ENCODE measurements around the gene TFDP2. TPM values are rescaled to one million over a fixed set of nuclear protein-coding genes. Genes with fewer than 3 reads are reported as not detected.

TFDP2 gene
- total and polyA plus RNA-seq, 9 donors: 21.3 to 43.7 (median 34.7) TPM

DNA sequence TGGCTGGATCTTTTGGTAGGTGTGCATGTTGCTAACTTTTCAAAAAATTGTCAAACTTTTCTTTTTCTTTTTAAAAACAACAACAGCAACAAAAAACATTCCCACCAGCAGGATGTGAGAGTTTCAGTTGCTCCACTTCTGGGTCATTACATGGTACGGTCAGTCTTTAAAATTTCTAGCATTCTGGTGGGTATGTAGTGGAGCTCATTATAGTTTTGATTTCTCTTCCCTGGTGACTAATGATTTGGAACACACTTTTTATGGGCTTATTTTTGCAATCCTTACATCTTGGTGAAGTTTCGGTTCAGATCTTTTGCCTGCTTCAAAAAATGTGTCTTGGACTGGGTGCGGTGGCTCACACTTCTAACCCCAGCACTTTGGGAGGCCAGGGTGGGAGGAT lies 253.6 kb downstream of the TFDP2 start:
- WGBS (ENCODE audit: insufficient coverage): 100% methylated on average over 1 of the region's 3 CpGs
- Histone ChIP-seq H3K4me1 (ENCODE audit: control insufficient read depth, insufficient read depth, low read length) (no peaks in the 10 kb centered on the region), H3K4me3 (ENCODE audit: low read length) (no peak overlapping the region), H3K9me3 (replicated peaks; ENCODE audit: control insufficient read depth, low read depth, low read length) (peaks cover 5% of the 10 kb centered on the region), H3K36me3 (ENCODE audit: control insufficient read depth, insufficient read depth, low read length) (peaks cover 2% of the 10 kb centered on the region), H3K27me3 (ENCODE audit: control insufficient read depth, insufficient read depth, low read length) (no peaks in the 10 kb centered on the region), H3K27ac (ENCODE audit: low read length) (no peak overlapping the region)
- DNase-seq: no peak

DNA sequence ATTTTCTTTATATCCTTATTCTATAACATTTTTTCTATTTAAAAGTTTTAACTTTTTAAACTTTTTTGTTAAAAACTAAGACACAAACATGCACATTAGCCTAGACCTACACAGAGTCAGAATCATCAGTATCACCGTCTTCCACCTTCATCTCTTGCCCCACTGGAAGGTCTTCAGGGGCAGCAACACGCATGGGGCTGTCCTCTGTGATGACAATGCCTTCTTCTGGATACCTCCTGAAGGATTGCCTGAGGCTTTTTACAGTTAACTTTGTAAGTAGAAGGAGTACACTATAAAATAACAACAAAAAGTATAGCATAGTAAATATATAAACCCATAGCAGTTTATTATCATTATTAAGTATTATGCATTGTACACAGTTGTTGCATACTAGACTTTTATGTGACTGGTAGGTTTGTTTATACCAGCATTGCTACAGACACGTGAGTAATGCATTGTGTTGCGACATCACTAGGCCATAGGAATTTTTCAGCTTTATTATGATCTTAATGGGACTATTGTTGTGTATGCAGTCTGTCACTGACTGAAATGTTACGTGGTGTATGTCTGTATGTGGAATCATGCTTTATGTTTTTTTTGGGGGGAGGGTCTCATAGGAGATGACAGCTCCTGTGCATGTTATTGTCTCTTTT lies 254.7 kb downstream of the TFDP2 start:
- H3K4me1 ChIP-seq (ENCODE audit: control insufficient read depth, insufficient read depth, low read length): no peaks in the 10 kb centered on the region
- peaks cover 2% of the 10 kb centered on the region for H3K36me3 ChIP-seq (ENCODE audit: control insufficient read depth, insufficient read depth, low read length)
- H3K27me3 ChIP-seq (ENCODE audit: control insufficient read depth, insufficient read depth, low read length): no peaks in the 10 kb centered on the region
- 75% methylated on average over 2 of the region's 5 CpGs for WGBS (ENCODE audit: insufficient coverage)
- no peak overlapping the region for H3K4me3 ChIP-seq (ENCODE audit: low read length)
- H3K27ac ChIP-seq (ENCODE audit: low read length): no peak overlapping the region
- no peaks in the 10 kb centered on the region for H3K9me3 ChIP-seq (replicated peaks; ENCODE audit: control insufficient read depth, low read depth, low read length)
- DNase-seq: no peak

Other genes with a start within 250 kb of the TFDP2 start
- gene GK5, start 76.0 kb upstream of the TFDP2 start, total RNA-seq: 10.6 TPM
- 10 to 100 TPM in 4 of 8 donors, 1 to 10 TPM in 4; 6.2 to 12.5 (median 9.3) TPM for gene GK5, start 76.0 kb upstream of the TFDP2 start, polyA plus RNA-seq (ENCODE audit: insufficient read depth in 1 of 8, insufficient read length in 8 of 8, low replicate concordance in 1 of 8)

Measured in muscle of leg (tissue), 11 donors.